SK-N-SH (cell line): ENCODE measurements around the gene CEP85. TPM values are rescaled to one million over a fixed set of nuclear protein-coding genes. Genes with fewer than 3 reads are reported as not detected.

ENCODE experiments used
- CTCF ChIA-PET: fragments of 300-600, 350-600 bp; formaldehyde crosslinking; extraction: SDS; loops from one replicate; lab custom pipeline; 2021; lab: Yijun Ruan, JAX
- POLR2A ChIA-PET: fragments of 350-600 bp; sonication (Branson Sonifier 250); formaldehyde crosslinking; extraction: SDS; loops from one replicate; lab custom pipeline; 2020; ENCODE audit warnings: antibody characterized with exemption, inconsistent platforms; lab: Yijun Ruan, JAX
- DNase-seq: peaks from one replicate; pipeline ENCODE4 v3.0.0; 2012
- H2AFZ ChIP-seq: fragments of 200-600 bp; sonication (generic); 2 replicates; pipeline ENCODE4 v1.8.1; 2016; ENCODE audit warnings: antibody characterized with exemption, mild to moderate bottlenecking, low read depth
- H3F3A ChIP-seq: fragments of 200-600 bp; sonication (generic); replicated peaks from 2 replicates; pipeline ENCODE3; 2016; ENCODE audit warnings: antibody characterized with exemption, mild to moderate bottlenecking; ENCODE audit not compliant: insufficient read depth
- H3K27ac ChIP-seq, 2 experiments: fragments of 200-500 bp in 1 of 2; fragments of 200-600 bp in 1 of 2; sonication (Bioruptor generic) in 1 of 2; sonication (generic), shearing (Covaris generic) in 1 of 2; 2 replicates each; pipeline versions ENCODE4 v1.5.1 to v1.6.1; 2014 to 2016; ENCODE audit warnings: low read depth in 2 of 2, inconsistent platforms in 1 of 2, low read length in 1 of 2, mild to moderate bottlenecking in 1 of 2, mixed read lengths in 1 of 2
- H3K27me3 ChIP-seq: fragments of 200-600 bp; sonication (generic), shearing (Covaris generic); 2 replicates; pipeline ENCODE4 v1.6.1; 2016; ENCODE audit warnings: mixed run types; ENCODE audit not compliant: insufficient read depth
- H3K36me3 ChIP-seq, 2 experiments: fragments of 200-500 bp in 1 of 2; fragments of 200-600 bp in 1 of 2; sonication (Bioruptor generic) in 1 of 2; sonication (generic) in 1 of 2; replicated peaks in 1 of 2; 2 replicates each; pipeline versions ENCODE3 to v1.5.1; 2014 to 2016; ENCODE audit warnings: low read length in 1 of 2, mild to moderate bottlenecking in 1 of 2; ENCODE audit not compliant: insufficient read depth in 2 of 2, control insufficient read depth in 1 of 2
- H3K4me1 ChIP-seq, 2 experiments: fragments of 200-500 bp in 1 of 2; fragments of 200-600 bp in 1 of 2; sonication (Bioruptor generic) in 1 of 2; sonication (generic), shearing (Covaris generic) in 1 of 2; 2 replicates each; pipeline versions ENCODE4 v1.5.1 to v1.6.1; 2014 to 2016; ENCODE audit warnings: low read depth in 1 of 2, low read length in 1 of 2, mixed run types in 1 of 2; ENCODE audit not compliant: insufficient read depth in 2 of 2, control insufficient read depth in 1 of 2
- H3K4me2 ChIP-seq: fragments of 200-600 bp; sonication (generic), shearing (Covaris generic); 2 replicates; pipeline ENCODE4 v1.6.1; 2017; ENCODE audit warnings: mixed run types
- H3K4me3 ChIP-seq, 2 experiments: fragments of 200-500 bp in 1 of 2; fragments of 200-600 bp in 1 of 2; sonication (Bioruptor generic) in 1 of 2; sonication (generic), shearing (Covaris generic) in 1 of 2; 2 replicates each; pipeline versions ENCODE4 v1.5.1 to v1.8.1; 2014 to 2016; ENCODE audit warnings: low read depth in 2 of 2, inconsistent platforms in 1 of 2, low read length in 1 of 2, mild to moderate bottlenecking in 1 of 2, mixed read lengths in 1 of 2, moderate library complexity in 1 of 2
- H3K79me2 ChIP-seq: fragments of 200-600 bp; sonication (generic); 2 replicates; pipeline ENCODE4 v1.8.1; 2017; ENCODE audit warnings: mild to moderate bottlenecking; ENCODE audit not compliant: insufficient read depth
- H3K9ac ChIP-seq: fragments of 200-600 bp; sonication (generic); 2 replicates; pipeline ENCODE4 v1.6.1; 2017; ENCODE audit warnings: mixed run types
- H3K9me2 ChIP-seq: fragments of 200-600 bp; sonication (generic); 2 replicates; pipeline ENCODE4 v1.6.1; 2017; ENCODE audit warnings: mixed run types
- H3K9me3 ChIP-seq: fragments of 200-600 bp; sonication (generic); 2 replicates; pipeline ENCODE4 v1.6.1; 2017; ENCODE audit warnings: mixed run types, mild to moderate bottlenecking, moderate library complexity
- H4K20me1 ChIP-seq: fragments of 200-600 bp; sonication (generic); 2 replicates; pipeline ENCODE4 v1.6.1; 2017; ENCODE audit warnings: mild to moderate bottlenecking, mixed run types; ENCODE audit not compliant: insufficient read depth
- CHD2 ChIP-seq: fragments of 150-350 bp; IDR thresholded peaks from 2 replicates; pipeline ENCODE4 v1.6.1; 2018; ENCODE audit warnings: low read length; ENCODE audit not compliant: partially characterized antibody
- EP300 ChIP-seq, 2 experiments: IDR thresholded peaks; 2 replicates each; pipeline versions ENCODE4 v1.4.0 to v1.6.1; 2012; ENCODE audit warnings: borderline replicate concordance in 1 of 2, low read depth in 1 of 2, low read length in 1 of 2
- GATA2 ChIP-seq: sonication (generic); formaldehyde crosslinking; IDR thresholded peaks from 2 replicates; pipeline ENCODE4 v1.5.0; 2020; ENCODE audit warnings: mild to moderate bottlenecking, missing genetic modification reagents
- MXI1 ChIP-seq: IDR thresholded peaks from 2 replicates; pipeline ENCODE4 v1.6.1; 2012; ENCODE audit warnings: mild to moderate bottlenecking, low read depth, low read length, improper control_type of control experiment
- POLR2AphosphoS5 ChIP-seq: IDR thresholded peaks from 2 replicates; pipeline ENCODE4 v1.6.1; 2012; ENCODE audit warnings: low read depth, low read length
- RAD21 ChIP-seq: IDR thresholded peaks from 2 replicates; pipeline ENCODE4 v1.6.1; 2012; ENCODE audit warnings: mild to moderate bottlenecking, low read length
- RCOR1 ChIP-seq: fragments of 150-350 bp; IDR thresholded peaks from 2 replicates; pipeline ENCODE4 v1.6.1; 2017; ENCODE audit warnings: antibody characterized with exemption, low read length
- SIN3A ChIP-seq: IDR thresholded peaks from 2 replicates; pipeline ENCODE4 v1.6.1; 2012; ENCODE audit warnings: low read depth, mild to moderate bottlenecking, low read length, moderate library complexity, borderline replicate concordance
- SMC3 ChIP-seq: IDR thresholded peaks from 2 replicates; pipeline ENCODE4 v1.6.1; 2012; ENCODE audit warnings: low read depth, low read length, improper control_type of control experiment
- TCF12 ChIP-seq: IDR thresholded peaks from 2 replicates; pipeline ENCODE4 v1.4.0; 2012
- TEAD4 ChIP-seq: IDR thresholded peaks from 2 replicates; pipeline ENCODE4 v1.4.0; 2012; ENCODE audit warnings: mild to moderate bottlenecking, borderline replicate concordance; ENCODE audit not compliant: insufficient read depth
- USF2 ChIP-seq: fragments of 150-350 bp; IDR thresholded peaks from 2 replicates; pipeline ENCODE4 v1.6.1; 2017; ENCODE audit warnings: antibody characterized with exemption, low read length, low read depth, borderline replicate concordance
- WGBS: methylation state at CpG from one replicate; pipeline ENCODE4 v1.1.6; 2017; ENCODE audit warnings: low lambda C conversion rate; 5-methylcytosine and 5-hydroxymethylcytosine counted together
- polyA plus RNA-seq, 3 experiments: library from polyadenylated mRNA; depleted of rRNA; stranded (reverse); fragments of >200 nt; gene quantifications; 2 replicates each; pipeline ENCODE4 v1.2.3, GENCODE V29; 2012
- TF ChIP-seq, protein P1 (sequence below): IDR thresholded peaks from 2 replicates; pipeline ENCODE4; 2012
- TF ChIP-seq, protein P2 (sequence below): fragments of 200-600 bp; sonication (generic); IDR thresholded peaks from 2 replicates; pipeline ENCODE4 v1.6.1; 2017; ENCODE audit warnings: antibody characterized with exemption, mild to moderate bottlenecking, moderate library complexity
- TF ChIP-seq, protein P3 (sequence below): IDR thresholded peaks from 2 replicates; pipeline ENCODE4 v1.6.1; 2012; ENCODE audit warnings: mild to moderate bottlenecking, low read depth, low read length, moderate library complexity
- TF ChIP-seq, protein P4 (sequence below): IDR thresholded peaks from 2 replicates; pipeline ENCODE4 v1.4.0; 2012; ENCODE audit warnings: low read depth
- TF ChIP-seq, protein P5 (sequence below): IDR thresholded peaks from 2 replicates; pipeline ENCODE4 v1.4.0; 2012; ENCODE audit warnings: low read depth, borderline replicate concordance

The CEP85 gene
- polyA plus RNA-seq, 1 of the 3 experiments (the other 2 are of a cell fraction): 12.1 TPM

DNA sequence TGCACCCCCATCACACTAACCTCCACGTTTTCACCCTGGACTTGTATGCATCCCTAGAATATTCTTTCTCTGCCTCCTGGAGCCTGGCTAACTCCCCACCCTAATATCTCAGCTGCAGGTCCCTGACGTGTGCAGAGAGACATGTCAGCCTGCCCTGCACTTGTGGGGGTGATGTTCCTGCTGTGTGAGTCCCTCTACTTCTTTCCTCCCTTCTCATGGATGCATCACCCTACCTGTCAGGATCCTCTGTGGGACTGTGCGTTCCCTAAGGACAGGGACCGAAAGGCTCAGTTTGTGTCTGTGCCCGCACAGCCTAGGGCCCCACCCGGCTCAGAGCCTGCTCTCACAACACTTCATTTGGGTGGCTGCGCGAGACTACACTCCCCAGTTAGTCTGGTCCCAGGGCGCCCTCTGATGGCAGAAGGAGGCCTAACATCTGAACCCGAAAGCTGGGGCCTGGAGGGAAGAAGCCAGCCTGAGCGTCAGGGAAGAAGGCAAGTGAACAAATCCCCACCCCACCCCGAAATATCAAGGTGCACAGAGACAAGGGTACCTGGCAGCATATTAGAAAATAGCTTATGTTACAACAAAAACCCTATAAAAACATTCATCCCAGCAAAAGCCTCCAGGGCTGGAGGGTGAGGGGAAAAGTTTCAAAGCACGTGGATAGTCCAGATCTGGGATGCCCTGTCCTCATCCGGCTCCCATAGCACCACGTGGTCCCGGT lies 87.5 kb downstream of the CEP85 start:
- H4K20me1 ChIP-seq: no peaks in the 10 kb centered on the region
- H3K9ac ChIP-seq: no peak overlapping the region
- 22% methylated on average over 13 of the region's 16 CpGs for WGBS
- DNase-seq: peak; percentile 91
- H3K4me1 ChIP-seq: peaks cover 0 to 3% of the 10 kb centered on the region in 2 experiments; a peak in 1 of 4 replicates
- H3K9me2 ChIP-seq: no peaks in the 10 kb centered on the region
- no peaks in the 10 kb centered on the region for H3K36me3 ChIP-seq
- no peaks in the 10 kb centered on the region for H3K9me3 ChIP-seq
- CTCF ChIA-PET: interaction anchor here (0.6 to 10.4 kb wide), 56 partner anchors 8 to 426 kb away, joined by 3 to 213 read pairs (median 4); partner anchors contain the start of genes CEP85, CRYBG2, PDIK1L and SH3BGRL3
- H3K79me2 ChIP-seq: no peaks in the 10 kb centered on the region
- no peak overlapping the region for H3K27ac ChIP-seq
- no peaks in the 10 kb centered on the region for H3K27me3 ChIP-seq
- TF ChIP-seq TCF12 (no peak), RCOR1 (0 out of 2 replicates have a peak, but pooled peaks have one; percentile 3), POLR2AphosphoS5 (no peak), RAD21 (peak; percentile 92), EP300 (IDR thresholded peaks at IDR 0.05; ENCODE audit: borderline replicate concordance in 1 of 2, low read depth in 1 of 2, low read length in 1 of 2) (no peak), TEAD4 (no peak), USF2 (no peak), SMC3 (peak; percentile 89), GATA2 (CRISPR knock-in tag) (no peak), CHD2 (peak; percentile 81), SIN3A (no peak), MXI1 (no peak)
- TF ChIP-seq, protein P1, sequence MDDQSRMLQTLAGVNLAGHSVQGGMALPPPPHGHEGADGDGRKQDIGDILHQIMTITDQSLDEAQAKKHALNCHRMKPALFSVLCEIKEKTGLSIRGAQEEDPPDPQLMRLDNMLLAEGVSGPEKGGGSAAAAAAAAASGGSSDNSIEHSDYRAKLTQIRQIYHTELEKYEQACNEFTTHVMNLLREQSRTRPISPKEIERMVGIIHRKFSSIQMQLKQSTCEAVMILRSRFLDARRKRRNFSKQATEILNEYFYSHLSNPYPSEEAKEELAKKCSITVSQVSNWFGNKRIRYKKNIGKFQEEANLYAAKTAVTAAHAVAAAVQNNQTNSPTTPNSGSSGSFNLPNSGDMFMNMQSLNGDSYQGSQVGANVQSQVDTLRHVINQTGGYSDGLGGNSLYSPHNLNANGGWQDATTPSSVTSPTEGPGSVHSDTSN: no peak
- TF ChIP-seq, protein P2, sequence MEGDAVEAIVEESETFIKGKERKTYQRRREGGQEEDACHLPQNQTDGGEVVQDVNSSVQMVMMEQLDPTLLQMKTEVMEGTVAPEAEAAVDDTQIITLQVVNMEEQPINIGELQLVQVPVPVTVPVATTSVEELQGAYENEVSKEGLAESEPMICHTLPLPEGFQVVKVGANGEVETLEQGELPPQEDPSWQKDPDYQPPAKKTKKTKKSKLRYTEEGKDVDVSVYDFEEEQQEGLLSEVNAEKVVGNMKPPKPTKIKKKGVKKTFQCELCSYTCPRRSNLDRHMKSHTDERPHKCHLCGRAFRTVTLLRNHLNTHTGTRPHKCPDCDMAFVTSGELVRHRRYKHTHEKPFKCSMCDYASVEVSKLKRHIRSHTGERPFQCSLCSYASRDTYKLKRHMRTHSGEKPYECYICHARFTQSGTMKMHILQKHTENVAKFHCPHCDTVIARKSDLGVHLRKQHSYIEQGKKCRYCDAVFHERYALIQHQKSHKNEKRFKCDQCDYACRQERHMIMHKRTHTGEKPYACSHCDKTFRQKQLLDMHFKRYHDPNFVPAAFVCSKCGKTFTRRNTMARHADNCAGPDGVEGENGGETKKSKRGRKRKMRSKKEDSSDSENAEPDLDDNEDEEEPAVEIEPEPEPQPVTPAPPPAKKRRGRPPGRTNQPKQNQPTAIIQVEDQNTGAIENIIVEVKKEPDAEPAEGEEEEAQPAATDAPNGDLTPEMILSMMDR: peak; percentile 88
- TF ChIP-seq, protein P3, sequence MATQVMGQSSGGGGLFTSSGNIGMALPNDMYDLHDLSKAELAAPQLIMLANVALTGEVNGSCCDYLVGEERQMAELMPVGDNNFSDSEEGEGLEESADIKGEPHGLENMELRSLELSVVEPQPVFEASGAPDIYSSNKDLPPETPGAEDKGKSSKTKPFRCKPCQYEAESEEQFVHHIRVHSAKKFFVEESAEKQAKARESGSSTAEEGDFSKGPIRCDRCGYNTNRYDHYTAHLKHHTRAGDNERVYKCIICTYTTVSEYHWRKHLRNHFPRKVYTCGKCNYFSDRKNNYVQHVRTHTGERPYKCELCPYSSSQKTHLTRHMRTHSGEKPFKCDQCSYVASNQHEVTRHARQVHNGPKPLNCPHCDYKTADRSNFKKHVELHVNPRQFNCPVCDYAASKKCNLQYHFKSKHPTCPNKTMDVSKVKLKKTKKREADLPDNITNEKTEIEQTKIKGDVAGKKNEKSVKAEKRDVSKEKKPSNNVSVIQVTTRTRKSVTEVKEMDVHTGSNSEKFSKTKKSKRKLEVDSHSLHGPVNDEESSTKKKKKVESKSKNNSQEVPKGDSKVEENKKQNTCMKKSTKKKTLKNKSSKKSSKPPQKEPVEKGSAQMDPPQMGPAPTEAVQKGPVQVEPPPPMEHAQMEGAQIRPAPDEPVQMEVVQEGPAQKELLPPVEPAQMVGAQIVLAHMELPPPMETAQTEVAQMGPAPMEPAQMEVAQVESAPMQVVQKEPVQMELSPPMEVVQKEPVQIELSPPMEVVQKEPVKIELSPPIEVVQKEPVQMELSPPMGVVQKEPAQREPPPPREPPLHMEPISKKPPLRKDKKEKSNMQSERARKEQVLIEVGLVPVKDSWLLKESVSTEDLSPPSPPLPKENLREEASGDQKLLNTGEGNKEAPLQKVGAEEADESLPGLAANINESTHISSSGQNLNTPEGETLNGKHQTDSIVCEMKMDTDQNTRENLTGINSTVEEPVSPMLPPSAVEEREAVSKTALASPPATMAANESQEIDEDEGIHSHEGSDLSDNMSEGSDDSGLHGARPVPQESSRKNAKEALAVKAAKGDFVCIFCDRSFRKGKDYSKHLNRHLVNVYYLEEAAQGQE: no peak
- TF ChIP-seq, protein P4, sequence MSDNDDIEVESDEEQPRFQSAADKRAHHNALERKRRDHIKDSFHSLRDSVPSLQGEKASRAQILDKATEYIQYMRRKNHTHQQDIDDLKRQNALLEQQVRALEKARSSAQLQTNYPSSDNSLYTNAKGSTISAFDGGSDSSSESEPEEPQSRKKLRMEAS: no peak
- TF ChIP-seq, protein P5, sequence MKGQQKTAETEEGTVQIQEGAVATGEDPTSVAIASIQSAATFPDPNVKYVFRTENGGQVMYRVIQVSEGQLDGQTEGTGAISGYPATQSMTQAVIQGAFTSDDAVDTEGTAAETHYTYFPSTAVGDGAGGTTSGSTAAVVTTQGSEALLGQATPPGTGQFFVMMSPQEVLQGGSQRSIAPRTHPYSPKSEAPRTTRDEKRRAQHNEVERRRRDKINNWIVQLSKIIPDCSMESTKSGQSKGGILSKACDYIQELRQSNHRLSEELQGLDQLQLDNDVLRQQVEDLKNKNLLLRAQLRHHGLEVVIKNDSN: no peak
- POLR2A ChIA-PET: interaction anchor here (0.9 to 1.3 kb wide), 2 partner anchors 41 to 149 kb away, joined by 3 to 5 read pairs; partner anchors contain the start of gene SH3BGRL3
- peak overlapping the region in 1 of 2 experiments; percentile 17; a peak in 1 of 4 replicates for H3K4me3 ChIP-seq
- peak overlapping the region; percentile 88; the same call in 1 of the 2 replicates for H2AFZ ChIP-seq
- H3K4me2 ChIP-seq: 0 out of 2 replicates have a peak overlapping the region, but pooled peaks have one; percentile 24
- H3F3A ChIP-seq: no peaks in the 10 kb centered on the region
